ENCODE data around the gene SETD1B.

Gene SETD1B

DNA sequence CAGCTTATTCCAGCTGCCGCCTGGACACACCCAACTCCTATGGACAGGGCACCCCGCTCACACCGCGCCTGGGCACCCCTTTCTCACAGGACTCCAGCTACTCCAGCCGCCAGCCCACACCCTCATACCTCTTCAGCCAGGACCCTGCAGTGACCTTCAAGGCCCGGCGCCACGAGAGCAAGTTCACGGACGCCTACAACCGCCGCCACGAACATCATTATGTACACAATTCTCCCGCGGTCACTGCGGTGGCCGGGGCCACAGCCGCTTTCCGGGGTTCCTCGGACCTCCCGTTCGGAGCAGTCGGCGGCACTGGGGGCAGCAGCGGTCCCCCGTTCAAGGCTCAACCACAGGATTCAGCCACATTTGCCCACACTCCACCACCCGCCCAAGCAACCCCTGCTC is 5.9 kb downstream of the SETD1B start:
- TF ChIP-seq, protein P1, sequence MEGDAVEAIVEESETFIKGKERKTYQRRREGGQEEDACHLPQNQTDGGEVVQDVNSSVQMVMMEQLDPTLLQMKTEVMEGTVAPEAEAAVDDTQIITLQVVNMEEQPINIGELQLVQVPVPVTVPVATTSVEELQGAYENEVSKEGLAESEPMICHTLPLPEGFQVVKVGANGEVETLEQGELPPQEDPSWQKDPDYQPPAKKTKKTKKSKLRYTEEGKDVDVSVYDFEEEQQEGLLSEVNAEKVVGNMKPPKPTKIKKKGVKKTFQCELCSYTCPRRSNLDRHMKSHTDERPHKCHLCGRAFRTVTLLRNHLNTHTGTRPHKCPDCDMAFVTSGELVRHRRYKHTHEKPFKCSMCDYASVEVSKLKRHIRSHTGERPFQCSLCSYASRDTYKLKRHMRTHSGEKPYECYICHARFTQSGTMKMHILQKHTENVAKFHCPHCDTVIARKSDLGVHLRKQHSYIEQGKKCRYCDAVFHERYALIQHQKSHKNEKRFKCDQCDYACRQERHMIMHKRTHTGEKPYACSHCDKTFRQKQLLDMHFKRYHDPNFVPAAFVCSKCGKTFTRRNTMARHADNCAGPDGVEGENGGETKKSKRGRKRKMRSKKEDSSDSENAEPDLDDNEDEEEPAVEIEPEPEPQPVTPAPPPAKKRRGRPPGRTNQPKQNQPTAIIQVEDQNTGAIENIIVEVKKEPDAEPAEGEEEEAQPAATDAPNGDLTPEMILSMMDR (IDR thresholded peaks at IDR 0.05; ENCODE audit: extremely low read depth, missing control alignments) = no peak
- no peak for DNase-seq (ENCODE audit: low spot score)

- TF ChIP-seq, protein P1 (IDR thresholded peaks at IDR 0.05; ENCODE audit: extremely low read depth, missing control alignments) = no peak
- no peak for DNase-seq (ENCODE audit: low spot score)
Measured at GRCh38 chr12:121810234-121810817, 6.5 kb downstream of the SETD1B start.

DNA sequence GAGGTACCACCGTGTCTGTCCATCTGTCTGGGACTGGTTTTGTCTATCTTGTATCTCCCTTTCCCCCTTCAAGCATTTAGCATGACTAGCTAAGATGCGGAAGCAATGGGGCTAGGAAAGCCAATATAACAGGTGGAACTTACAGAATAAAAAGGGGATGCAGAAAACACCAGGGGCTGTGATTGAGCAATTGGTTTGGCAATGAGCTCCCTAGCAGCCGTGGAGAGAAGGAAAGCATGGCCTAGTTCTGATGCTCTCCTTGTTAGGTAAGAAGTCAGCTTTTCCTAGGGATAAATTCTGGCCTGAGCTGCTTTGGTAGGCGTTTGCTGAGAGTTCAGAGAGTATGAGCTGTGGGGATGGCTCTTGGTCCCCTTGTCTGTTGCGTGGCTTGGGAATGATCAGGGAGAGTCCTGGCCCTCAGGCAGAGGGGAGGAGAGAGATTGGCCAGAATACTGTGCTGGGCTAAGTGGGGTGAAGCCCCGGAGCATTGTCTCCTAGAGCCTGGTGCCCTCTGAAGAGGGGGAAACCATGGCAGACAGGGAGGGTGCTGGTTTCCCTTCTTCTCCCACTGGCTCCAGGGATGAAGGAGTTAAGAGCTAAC is 7.1 kb downstream of the SETD1B start:
- TF ChIP-seq, protein P1 (IDR thresholded peaks at IDR 0.05; ENCODE audit: extremely low read depth, missing control alignments) = no peak

DNA sequence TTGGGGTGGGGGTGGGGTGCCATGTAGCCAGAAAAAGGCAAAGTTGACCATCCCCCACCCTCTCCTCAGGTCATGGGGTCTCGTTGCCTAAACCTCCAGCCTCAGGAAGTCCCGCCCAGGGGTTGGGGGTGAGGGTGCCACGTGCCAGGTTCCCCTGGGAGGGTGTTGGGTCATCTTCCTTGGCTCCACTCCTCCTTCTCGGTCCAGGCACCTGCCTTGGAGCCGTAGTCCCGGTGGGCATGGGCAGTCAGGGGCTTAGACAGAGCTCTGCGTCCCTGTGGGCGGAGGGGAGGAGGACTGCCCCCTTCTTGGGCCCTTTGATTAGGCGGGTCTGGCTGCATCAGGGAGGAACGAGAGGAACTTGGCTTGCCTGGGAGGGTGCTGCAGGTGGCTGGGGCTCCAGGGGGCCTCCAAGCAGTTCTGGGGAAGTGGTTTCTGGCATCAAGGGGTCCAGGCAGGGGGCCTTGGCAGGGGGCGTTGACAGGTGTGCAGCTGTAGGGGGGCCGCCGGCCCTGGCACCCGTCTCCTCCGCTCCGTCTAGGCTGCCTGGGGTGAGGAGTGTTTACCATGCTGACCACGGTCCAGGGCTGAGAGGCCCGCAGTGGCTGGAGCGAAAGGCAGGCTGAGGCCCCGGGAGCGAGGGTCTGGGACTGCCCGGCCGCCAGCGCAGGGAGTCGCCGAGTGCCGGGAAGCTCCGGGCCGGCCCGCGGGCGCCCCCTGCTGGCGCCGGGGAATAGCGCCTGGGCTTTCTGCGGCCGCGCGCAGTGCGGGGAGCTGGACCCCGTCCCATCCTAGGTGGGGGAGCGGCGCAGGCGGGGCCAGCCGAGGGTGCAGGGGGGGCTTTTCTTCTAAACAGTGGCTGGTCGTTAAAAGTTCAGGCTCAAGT is 7.9 kb downstream of the SETD1B start:
- TF ChIP-seq, protein P1 (IDR thresholded peaks at IDR 0.05; ENCODE audit: extremely low read depth, missing control alignments) = peak; percentile 91
- DNase-seq (ENCODE audit: low spot score) = peak; percentile 96

More for the DNA sequence above, 7.1 kb downstream of the SETD1B start:
- DNase-seq (ENCODE audit: low spot score) = no peak

- TF ChIP-seq, protein P1 (IDR thresholded peaks at IDR 0.05; ENCODE audit: extremely low read depth, missing control alignments) = no peak
- peak; percentile 80 for DNase-seq (ENCODE audit: low spot score)
Measured at GRCh38 chr12:121812320-121812871, 8.6 kb downstream of the SETD1B start.

DNA sequence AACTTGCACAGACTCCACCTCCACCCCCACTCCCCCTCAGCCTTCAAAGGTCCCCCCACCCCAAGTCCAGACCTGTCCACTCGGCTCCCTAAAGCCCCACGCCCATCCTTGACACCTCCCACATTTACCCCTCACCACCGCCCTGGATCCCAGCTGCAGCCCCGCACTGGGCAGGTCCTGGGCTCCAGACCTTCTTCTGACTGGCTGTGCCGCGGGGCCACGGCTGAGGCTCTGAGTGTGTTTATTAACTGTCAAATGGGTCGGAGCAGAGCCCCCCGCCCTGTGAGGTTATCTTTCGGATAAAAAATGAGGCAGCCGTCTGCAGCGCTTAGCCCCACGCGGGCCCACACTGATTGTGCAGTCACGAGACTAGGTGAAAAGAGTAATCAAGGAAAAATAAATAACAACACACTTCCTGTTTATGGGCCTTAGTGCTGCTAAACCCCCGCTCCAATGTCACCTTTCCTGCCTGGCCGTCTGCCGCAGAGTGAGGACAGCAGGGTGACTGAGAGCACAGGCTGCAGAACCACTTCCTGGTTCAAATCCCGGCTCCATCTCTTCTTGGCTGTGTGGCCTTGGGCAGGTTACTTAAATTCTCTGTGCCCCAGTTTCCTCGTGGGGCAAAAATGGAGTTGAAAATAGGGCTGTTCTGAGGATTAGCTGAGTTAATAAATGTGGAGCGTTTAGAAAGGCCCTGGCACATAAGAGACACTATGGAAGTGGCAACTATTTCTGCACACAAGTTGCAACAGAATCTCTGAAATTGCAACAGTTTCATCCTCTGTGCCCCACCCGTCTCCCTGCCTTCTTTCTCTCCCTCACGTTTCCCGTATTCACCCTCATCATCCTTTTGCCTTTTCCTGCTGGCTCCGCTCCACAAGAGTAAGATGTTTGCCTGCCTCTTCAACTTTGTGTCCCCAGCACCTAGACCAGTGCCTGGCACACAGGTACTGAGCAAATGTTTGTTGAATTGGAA is 9.4 kb downstream of the SETD1B start:
- TF ChIP-seq, protein P1 (IDR thresholded peaks at IDR 0.05; ENCODE audit: extremely low read depth, missing control alignments) = no peak
- no peak for DNase-seq (ENCODE audit: low spot score)
